GM12872 (cell line): ENCODE results near the gene CARD8.

ENCODE experiments used
- TF ChIP-seq, protein P1 (sequence below): IDR thresholded peaks from 3 replicates; pipeline ENCODE4 v1.5.1; 2011; ENCODE audit warnings: low read depth, mild to moderate bottlenecking, low read length, moderate library complexity; ENCODE audit not compliant: insufficient read depth

The CARD8 gene

DNA sequence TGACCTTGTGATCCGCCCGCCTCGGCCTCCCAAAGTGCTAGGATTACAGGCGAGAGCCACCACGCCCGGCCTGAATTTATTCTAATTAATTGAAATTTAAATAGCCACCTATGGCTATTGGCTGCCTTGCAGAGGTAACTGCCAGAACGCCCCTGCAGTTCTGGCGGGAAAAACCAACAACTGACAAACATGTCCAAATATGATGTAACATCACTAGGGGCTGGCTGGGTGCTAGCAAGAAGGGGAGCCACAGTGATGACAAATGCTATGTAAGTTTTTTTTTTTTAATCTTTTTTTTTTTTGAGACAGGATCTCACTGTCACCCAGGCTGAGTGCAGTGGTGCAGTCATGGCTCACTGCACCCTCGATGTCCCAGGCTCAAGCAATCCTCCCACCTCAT is 72.4 kb downstream of the CARD8 start:
- TF ChIP-seq, protein P1, sequence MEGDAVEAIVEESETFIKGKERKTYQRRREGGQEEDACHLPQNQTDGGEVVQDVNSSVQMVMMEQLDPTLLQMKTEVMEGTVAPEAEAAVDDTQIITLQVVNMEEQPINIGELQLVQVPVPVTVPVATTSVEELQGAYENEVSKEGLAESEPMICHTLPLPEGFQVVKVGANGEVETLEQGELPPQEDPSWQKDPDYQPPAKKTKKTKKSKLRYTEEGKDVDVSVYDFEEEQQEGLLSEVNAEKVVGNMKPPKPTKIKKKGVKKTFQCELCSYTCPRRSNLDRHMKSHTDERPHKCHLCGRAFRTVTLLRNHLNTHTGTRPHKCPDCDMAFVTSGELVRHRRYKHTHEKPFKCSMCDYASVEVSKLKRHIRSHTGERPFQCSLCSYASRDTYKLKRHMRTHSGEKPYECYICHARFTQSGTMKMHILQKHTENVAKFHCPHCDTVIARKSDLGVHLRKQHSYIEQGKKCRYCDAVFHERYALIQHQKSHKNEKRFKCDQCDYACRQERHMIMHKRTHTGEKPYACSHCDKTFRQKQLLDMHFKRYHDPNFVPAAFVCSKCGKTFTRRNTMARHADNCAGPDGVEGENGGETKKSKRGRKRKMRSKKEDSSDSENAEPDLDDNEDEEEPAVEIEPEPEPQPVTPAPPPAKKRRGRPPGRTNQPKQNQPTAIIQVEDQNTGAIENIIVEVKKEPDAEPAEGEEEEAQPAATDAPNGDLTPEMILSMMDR, result no peak

DNA sequence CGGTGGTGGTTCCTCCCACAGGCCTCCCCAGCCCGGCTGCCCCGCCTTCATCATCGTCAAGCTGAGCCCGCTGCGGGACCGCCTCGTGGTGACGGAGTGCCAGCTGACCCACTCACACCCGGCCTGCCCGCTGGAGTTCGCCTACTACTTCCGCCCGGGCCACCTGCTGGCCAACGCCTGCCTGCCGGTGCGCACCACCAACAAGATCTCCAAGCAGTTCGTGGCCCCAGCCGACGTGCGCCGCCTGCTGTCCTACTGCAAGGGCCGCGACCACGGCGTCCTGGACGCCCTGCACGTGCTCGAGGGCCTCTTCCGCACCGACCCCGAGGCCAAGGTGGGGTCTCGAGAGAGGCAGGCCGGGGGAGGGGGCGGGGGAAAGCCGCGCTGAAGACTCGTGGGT is 73.3 kb downstream of the CARD8 start:
- TF ChIP-seq, protein P1, result peak; percentile 14; the same call in 1 of the 3 replicates

DNA sequence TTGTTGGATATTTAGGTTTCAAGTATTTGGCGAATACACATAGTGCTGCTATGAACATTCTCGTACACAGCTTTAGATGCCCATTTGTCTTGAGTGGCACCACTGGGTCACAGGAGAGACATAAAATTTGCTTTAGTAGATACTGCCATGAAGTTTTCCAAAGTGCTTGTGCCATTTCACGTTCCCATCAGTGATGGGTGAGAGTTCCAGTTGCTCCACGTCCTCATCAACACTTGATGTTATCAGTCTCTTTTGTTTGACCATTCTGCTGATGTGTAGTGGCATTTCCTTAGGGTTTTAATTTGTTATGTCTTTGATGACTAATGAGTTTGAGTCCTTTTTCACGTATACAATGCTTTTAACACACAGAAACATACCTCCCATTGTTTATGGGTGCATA is 74.2 kb downstream of the CARD8 start:
- TF ChIP-seq, protein P1, result no peak

DNA sequence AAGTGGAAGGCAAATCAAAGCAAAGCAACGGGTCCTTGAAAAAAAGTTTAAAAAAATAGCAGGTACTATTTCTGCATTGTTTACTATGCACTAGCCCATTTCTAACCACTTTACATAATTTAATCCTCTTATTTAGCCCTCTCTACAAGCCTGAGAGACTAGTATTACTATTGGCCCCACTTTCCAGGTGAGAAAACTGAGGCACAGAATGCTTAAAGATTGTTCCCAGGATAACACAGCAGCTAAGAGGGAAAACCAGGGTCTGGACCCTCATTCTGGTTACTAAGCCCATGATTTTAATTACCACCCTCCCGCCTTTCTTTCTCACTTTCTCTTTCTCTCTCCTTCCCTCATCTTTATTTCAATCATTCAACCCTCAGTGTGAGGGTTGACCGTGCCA is 79.5 kb downstream of the CARD8 start:
- TF ChIP-seq, protein P1, result no peak

DNA sequence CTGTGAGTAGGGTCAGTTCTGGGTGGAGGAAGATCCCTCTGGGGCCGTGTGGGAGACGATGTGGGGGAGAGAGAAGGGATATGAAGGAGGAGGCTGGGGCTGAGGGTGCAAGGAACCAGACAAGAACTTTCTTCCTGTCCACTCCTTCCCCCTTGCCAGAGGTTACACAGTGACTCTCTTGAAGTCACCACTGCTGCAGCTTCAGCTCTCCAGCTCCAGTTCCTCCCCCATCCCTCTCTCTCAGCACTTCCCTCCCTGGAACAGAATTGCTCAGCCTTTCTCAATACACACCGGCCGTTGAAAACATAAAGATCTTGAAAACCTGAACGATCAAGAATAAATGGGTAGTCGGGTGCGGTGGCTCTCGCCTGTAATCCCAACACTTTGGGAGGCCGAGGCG is 80.1 kb downstream of the CARD8 start:
- TF ChIP-seq, protein P1, result no peak

DNA sequence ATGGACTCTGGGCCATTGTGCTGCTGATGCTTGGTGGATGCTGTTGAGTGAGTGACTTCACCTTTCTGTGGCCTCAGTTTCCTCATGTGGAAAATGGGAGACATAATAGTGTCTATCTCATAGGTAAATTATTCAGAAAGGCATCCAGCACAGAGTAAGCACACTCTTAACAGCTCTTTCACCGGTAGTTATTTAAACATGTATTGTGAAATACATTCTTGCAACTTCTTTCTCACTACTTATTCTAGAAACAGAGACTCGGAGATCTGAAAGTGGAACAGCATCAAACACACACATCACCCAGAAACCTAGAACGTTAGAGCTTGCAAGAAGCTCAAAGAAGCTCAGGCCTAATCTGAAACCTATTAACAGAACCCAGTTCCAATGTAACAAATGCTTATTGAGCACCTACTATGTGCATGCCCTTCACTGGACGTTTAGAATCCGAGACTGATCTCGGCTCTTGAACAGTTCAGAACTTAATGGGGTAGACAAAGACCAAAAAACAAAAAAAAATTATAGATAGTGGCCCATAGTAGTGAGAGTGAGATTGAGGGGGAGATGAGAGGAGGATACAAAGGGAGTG is 81.2 kb downstream of the CARD8 start:
- TF ChIP-seq, protein P1, result no peak

DNA sequence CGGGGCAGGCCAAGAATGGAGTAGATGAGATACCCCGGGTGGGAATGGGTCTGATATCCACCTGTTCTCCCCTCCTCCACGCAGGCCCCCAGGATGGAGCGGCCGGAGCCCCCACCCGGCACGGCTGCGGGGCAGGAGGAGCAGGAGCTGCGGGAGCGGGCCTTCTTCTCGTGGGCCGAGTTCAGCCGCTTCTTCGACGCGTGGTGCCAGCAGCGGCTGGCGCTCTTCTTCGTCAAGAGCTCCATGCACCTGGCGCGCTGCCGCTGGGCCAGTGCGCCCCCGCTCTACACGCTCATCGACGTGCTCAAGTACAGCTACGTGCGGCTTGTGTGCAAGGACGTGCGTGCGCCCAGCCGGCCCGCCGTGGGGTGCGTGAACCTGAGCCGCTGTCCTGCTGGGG is 84.0 kb downstream of the CARD8 start:
- TF ChIP-seq, protein P1, result no peak
